GM12878 (cell line): ENCODE measurements around the gene GRIN2A. TPM values are rescaled to one million over a fixed set of nuclear protein-coding genes. Genes with fewer than 3 reads are reported as not detected.

Experiments
- ATAC-seq: fragments of 200-7000 bp; cut with Tn5 transposase; 3 replicates; pipeline ENCODE4 v1.9.1; 2020; ENCODE audit warnings: mild to moderate bottlenecking, moderate library complexity
- BruUV-seq: library from RNA; stranded (reverse); fragments of 400-500 nt; replicated peaks from 2 replicates; lab custom pipeline; 2021; lab: Mats Ljungman, UMichigan
- CTCF ChIA-PET: fragments of 300-600 bp; sonication (Branson Sonifier 250); formaldehyde crosslinking; extraction: SDS; loops from one replicate; lab custom pipeline; 2021; ENCODE audit warnings: inconsistent platforms; lab: Yijun Ruan, JAX
- POLR2A ChIA-PET: fragments of 350-600 bp; formaldehyde crosslinking; extraction: SDS; loops from one replicate; lab custom pipeline; 2021; ENCODE audit warnings: inconsistent platforms; lab: Charles Lee
- RAD21 ChIA-PET: fragments of 300-600 bp; sonication (Branson Sonifier 250); formaldehyde crosslinking; loops from one replicate; lab custom pipeline; 2023; ENCODE audit warnings: antibody characterized with exemption; ENCODE audit not compliant: unreplicated experiment; lab: Charles Lee
- SMC1A ChIA-PET: fragments of 300-600 bp; sonication (Branson Sonifier 250); formaldehyde crosslinking; loops from one replicate; lab custom pipeline; 2023; ENCODE audit not compliant: unreplicated experiment, uncharacterized antibody; lab: Charles Lee
- DNase-seq: peaks from one replicate; pipeline ENCODE4 v3.0.0-alpha.2; 2011; ENCODE audit warnings: low read depth, low spot score
- FAIRE-seq: peaks from 3 replicates; lab custom pipeline; 2011; peaks lifted over from hg19 to GRCh38; lab: Jason Lieb, UNC
- H2AFZ ChIP-seq: 2 replicates; pipeline ENCODE4 v1.6.0; 2011; ENCODE audit warnings: low read depth, low read length, control low read depth; ENCODE audit not compliant: control insufficient read depth
- H3K27ac ChIP-seq: 2 replicates; pipeline ENCODE4 v1.5.1; 2011; ENCODE audit warnings: control low read depth; ENCODE audit not compliant: control insufficient read depth, insufficient read depth
- H3K27me3 ChIP-seq, 2 experiments: replicated peaks in 1 of 2; 2 replicates each; pipeline versions ENCODE4 v1.6.0 to v1.6.1; 2011; ENCODE audit warnings: low read length in 1 of 2; ENCODE audit not compliant: control insufficient read depth in 2 of 2, insufficient read depth in 2 of 2
- H3K36me3 ChIP-seq, 2 experiments: 2 replicates each; pipeline ENCODE4 v1.5.1; 2011; ENCODE audit warnings: low read length in 1 of 2; ENCODE audit not compliant: control insufficient read depth in 2 of 2, insufficient read depth in 2 of 2
- H3K4me1 ChIP-seq: 2 replicates; pipeline ENCODE4 v1.6.1; 2011; ENCODE audit warnings: mild to moderate bottlenecking, low read length, moderate library complexity, mixed read lengths; ENCODE audit not compliant: control insufficient read depth, insufficient read depth
- H3K4me2 ChIP-seq: 2 replicates; pipeline ENCODE4 v1.6.0; 2011; ENCODE audit warnings: control low read depth; ENCODE audit not compliant: control insufficient read depth, insufficient read depth
- H3K4me3 ChIP-seq: fragments of 200-600 bp; sonication (generic); 2 replicates; pipeline ENCODE4 v1.5.1; 2016
- H3K79me2 ChIP-seq: 2 replicates; pipeline ENCODE4 v1.6.0; 2011; ENCODE audit warnings: low read length; ENCODE audit not compliant: control insufficient read depth, insufficient read depth
- H3K9ac ChIP-seq: 2 replicates; pipeline ENCODE4 v1.8.0; 2011; ENCODE audit warnings: low read length, control low read depth, mixed read lengths; ENCODE audit not compliant: control insufficient read depth, insufficient read depth
- H3K9me3 ChIP-seq: replicated peaks from 3 replicates; pipeline ENCODE4 v1.5.1; 2011; ENCODE audit warnings: mild to moderate bottlenecking, low read length; ENCODE audit not compliant: control insufficient read depth, insufficient read depth
- H4K20me1 ChIP-seq: 2 replicates; pipeline ENCODE4 v1.6.0; 2011; ENCODE audit not compliant: control insufficient read depth, insufficient read depth
- BRCA1 ChIP-seq: IDR thresholded peaks from 2 replicates; pipeline ENCODE4 v1.6.1; 2011; ENCODE audit warnings: low read depth, low read length, improper control_type of control experiment
- CREB1 ChIP-seq: IDR thresholded peaks from 2 replicates; pipeline ENCODE4 v1.6.1; 2012; ENCODE audit warnings: low read depth, mild to moderate bottlenecking, inconsistent platforms
- EGR1 ChIP-seq, 2 experiments: IDR thresholded peaks; 1 replicate in 1 of 2; 2 replicates in 1 of 2; pipeline ENCODE4 v1.6.1; 2011 to 2012; ENCODE audit warnings: low read depth in 2 of 2, low read length in 2 of 2, borderline replicate concordance in 1 of 2, mild to moderate bottlenecking in 1 of 2, moderate library complexity in 1 of 2
- EP300 ChIP-seq, 2 experiments: fragments of 150-350 bp in 1 of 2; IDR thresholded peaks; 2 replicates each; pipeline ENCODE4 v1.6.1; 2011 to 2012; ENCODE audit warnings: low read depth in 2 of 2, low read length in 2 of 2, borderline replicate concordance in 1 of 2, improper control_type of control experiment in 1 of 2, inconsistent platforms in 1 of 2; ENCODE audit not compliant: control insufficient read depth in 1 of 2
- FOXK2 ChIP-seq: fragments of 450-650 bp; IDR thresholded peaks from 2 replicates; pipeline ENCODE4 v1.6.1; 2017; ENCODE audit warnings: mild to moderate bottlenecking, moderate library complexity
- HCFC1 ChIP-seq: fragments of 150-350 bp; IDR thresholded peaks from 2 replicates; pipeline ENCODE4 v1.6.1; 2014; ENCODE audit warnings: low read length
- JUND ChIP-seq: IDR thresholded peaks from 2 replicates; pipeline ENCODE4 v1.6.1; 2012; ENCODE audit warnings: low read depth, mild to moderate bottlenecking, low read length, improper control_type of control experiment, moderate library complexity
- LARP7 ChIP-seq: fragments of 450-650 bp; IDR thresholded peaks from 2 replicates; pipeline ENCODE4 v1.6.1; 2017; ENCODE audit warnings: mild to moderate bottlenecking
- MYC ChIP-seq: IDR thresholded peaks from 2 replicates; pipeline ENCODE4 v1.6.1; 2011; ENCODE audit warnings: mild to moderate bottlenecking, low read length, moderate library complexity, inconsistent platforms; ENCODE audit not compliant: insufficient read depth, insufficient replicate concordance, insufficient read length, severe bottlenecking
- SMC3 ChIP-seq: IDR thresholded peaks from 2 replicates; pipeline ENCODE4 v1.6.1; 2011; ENCODE audit warnings: low read length, improper control_type of control experiment, borderline replicate concordance
- SREBF2 ChIP-seq: IDR thresholded peaks from 2 replicates; pipeline ENCODE4 v1.6.1; 2012; ENCODE audit warnings: mild to moderate bottlenecking, low read length
- ZNF274 ChIP-seq: IDR thresholded peaks from one replicate; pipeline ENCODE4 v1.8.0; 2011; ENCODE audit not compliant: insufficient read length, insufficient read depth
- ZSCAN29 ChIP-seq: fragments of 450-650 bp; IDR thresholded peaks from 2 replicates; pipeline ENCODE4 v1.6.1; 2017; ENCODE audit warnings: mild to moderate bottlenecking, moderate library complexity
- WGBS: methylation state at CpG from one replicate; pipeline ENCODE4 v1.1.6; 2016; ENCODE audit warnings: low lambda C conversion rate; ENCODE audit not compliant: insufficient replicate concordance, insufficient coverage; ENCODE audit errors: missing lambda C conversion rate; 5-methylcytosine and 5-hydroxymethylcytosine counted together
- in situ Hi-C: fragments of 300-500 bp; cut with MboI; formaldehyde crosslinking; loops from 9 replicates; pipeline ENCODE4 v1.14.3; 2018; ENCODE audit warnings: mixed read lengths
- intact Hi-C: fragments of 100-400 bp; cut with micrococcal nuclease; formaldehyde crosslinking; loops from one replicate; pipeline ENCODE4 v1.14.2; 2022; ENCODE audit not compliant: unreplicated experiment
- polyA plus RNA-seq, 11 experiments: library from polyadenylated mRNA; depleted of rRNA in 4 of 11; unstranded in 6 of 11; stranded (reverse) in 5 of 11; fragments of >200 nt; fragmentation: Nextera tagmentation in 4 of 11; fragmentation: Illumina TruSeq in 1 of 11; extraction: Ambion mirVana in 4 of 11; extraction: Trizol in 1 of 11; gene quantifications; 1 replicate in 1 of 11; 2 replicates in 10 of 11; pipeline versions ENCODE4 v1.2.1 to v1.2.3, GENCODE V29; 2011 to 2016; ENCODE audit warnings: inconsistent platforms in 2 of 11, missing spikeins in 2 of 11, low read depth in 1 of 11
- total RNA-seq, 4 experiments: library from RNA; depleted of rRNA in 3 of 4; stranded (reverse); fragments of >200 nt in 3 of 4; fragmentation: Illumina TruSeq in 1 of 4; extraction: Trizol in 1 of 4; gene quantifications; 2 replicates each; pipeline versions ENCODE4 v1.2.1 to v1.2.3, GENCODE V29; 2013 to 2021
- TF ChIP-seq, protein P1 (sequence below): fragments of 450-650 bp; IDR thresholded peaks from 2 replicates; pipeline ENCODE4 v1.6.1; 2017; ENCODE audit warnings: mild to moderate bottlenecking, moderate library complexity

Gene GRIN2A
- total and polyA plus RNA-seq, 10 of the 15 experiments (the other 5 are each of a cell fraction or from before 2014, with no cell fraction given): 2.4 to 13.3 (median 7.3) TPM

- no peak overlapping the region for H3K4me2 ChIP-seq
- no peaks in the 10 kb centered on the region for H3K79me2 ChIP-seq
- no peaks in the 10 kb centered on the region for H3K9me3 ChIP-seq
- no peak overlapping the region for H2AFZ ChIP-seq
- in situ Hi-C loops: no loop called here
- no peak overlapping the region for H3K27ac ChIP-seq
- FAIRE-seq: no peak
- DNase-seq: no peak
- intact Hi-C loops: no loop called here
- no peaks in the 10 kb centered on the region for H3K4me1 ChIP-seq
- no peaks in the 10 kb centered on the region for H4K20me1 ChIP-seq
- WGBS: 8% methylated on average over 6 of the region's 6 CpGs
- no TSS peak for BruUV-seq
- H3K9ac ChIP-seq: no peak overlapping the region
- no peak for TF ChIP-seq SREBF2
- TF ChIP-seq SMC3: no peak
- TF ChIP-seq CREB1: no peak
- no peak for TF ChIP-seq HCFC1
- TF ChIP-seq ZNF274: no peak
- no peak for ATAC-seq
- SMC1A ChIA-PET: interaction anchor here (0.6 to 1.5 kb wide), 2 partner anchors 56 to 168 kb away, joined by 3 read pairs; no protein-coding TSS in a partner anchor
- no peak overlapping the region for H3K4me3 ChIP-seq
- RAD21 ChIA-PET: no interaction called here
- POLR2A ChIA-PET: no interaction called here
- H3K27me3 ChIP-seq: peaks cover 0 to 3% of the 10 kb centered on the region in 2 experiments; a peak in 1 of 4 replicates
- CTCF ChIA-PET: no interaction called here
- no peaks in the 10 kb centered on the region for H3K36me3 ChIP-seq
Measured at GRCh38 chr16:9706217-9706836, 475.9 kb downstream of the GRIN2A start.

GRCh38 chr16:9703731-9704130 is 478.5 kb downstream of the GRIN2A start:
- Histone ChIP-seq H4K20me1 (no peaks in the 10 kb centered on the region), H3K27ac (no peak overlapping the region), H3K27me3 (no peaks in the 10 kb centered on the region), H3K4me1 (no peaks in the 10 kb centered on the region), H2AFZ (no peak overlapping the region), H3K79me2 (no peaks in the 10 kb centered on the region), H3K4me3 (no peak overlapping the region), H3K36me3 (no peaks in the 10 kb centered on the region), H3K9me3 (no peaks in the 10 kb centered on the region), H3K4me2 (no peak overlapping the region), H3K9ac (no peak overlapping the region)
- in situ Hi-C loops: no loop called here
- RAD21 ChIA-PET: no interaction called here
- POLR2A ChIA-PET: no interaction called here
- DNase-seq (no peak), ATAC-seq (no peak), FAIRE-seq (peak; percentile 31)
- BruUV-seq: no TSS peak
- CTCF ChIA-PET: no interaction called here
- no peak for TF ChIP-seq LARP7
- TF ChIP-seq, protein P1, sequence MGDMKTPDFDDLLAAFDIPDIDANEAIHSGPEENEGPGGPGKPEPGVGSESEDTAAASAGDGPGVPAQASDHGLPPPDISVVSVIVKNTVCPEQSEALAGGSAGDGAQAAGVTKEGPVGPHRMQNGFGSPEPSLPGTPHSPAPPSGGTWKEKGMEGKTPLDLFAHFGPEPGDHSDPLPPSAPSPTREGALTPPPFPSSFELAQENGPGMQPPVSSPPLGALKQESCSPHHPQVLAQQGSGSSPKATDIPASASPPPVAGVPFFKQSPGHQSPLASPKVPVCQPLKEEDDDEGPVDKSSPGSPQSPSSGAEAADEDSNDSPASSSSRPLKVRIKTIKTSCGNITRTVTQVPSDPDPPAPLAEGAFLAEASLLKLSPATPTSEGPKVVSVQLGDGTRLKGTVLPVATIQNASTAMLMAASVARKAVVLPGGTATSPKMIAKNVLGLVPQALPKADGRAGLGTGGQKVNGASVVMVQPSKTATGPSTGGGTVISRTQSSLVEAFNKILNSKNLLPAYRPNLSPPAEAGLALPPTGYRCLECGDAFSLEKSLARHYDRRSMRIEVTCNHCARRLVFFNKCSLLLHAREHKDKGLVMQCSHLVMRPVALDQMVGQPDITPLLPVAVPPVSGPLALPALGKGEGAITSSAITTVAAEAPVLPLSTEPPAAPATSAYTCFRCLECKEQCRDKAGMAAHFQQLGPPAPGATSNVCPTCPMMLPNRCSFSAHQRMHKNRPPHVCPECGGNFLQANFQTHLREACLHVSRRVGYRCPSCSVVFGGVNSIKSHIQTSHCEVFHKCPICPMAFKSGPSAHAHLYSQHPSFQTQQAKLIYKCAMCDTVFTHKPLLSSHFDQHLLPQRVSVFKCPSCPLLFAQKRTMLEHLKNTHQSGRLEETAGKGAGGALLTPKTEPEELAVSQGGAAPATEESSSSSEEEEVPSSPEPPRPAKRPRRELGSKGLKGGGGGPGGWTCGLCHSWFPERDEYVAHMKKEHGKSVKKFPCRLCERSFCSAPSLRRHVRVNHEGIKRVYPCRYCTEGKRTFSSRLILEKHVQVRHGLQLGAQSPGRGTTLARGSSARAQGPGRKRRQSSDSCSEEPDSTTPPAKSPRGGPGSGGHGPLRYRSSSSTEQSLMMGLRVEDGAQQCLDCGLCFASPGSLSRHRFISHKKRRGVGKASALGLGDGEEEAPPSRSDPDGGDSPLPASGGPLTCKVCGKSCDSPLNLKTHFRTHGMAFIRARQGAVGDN: no peak
- no peak for TF ChIP-seq MYC
- TF ChIP-seq BRCA1: no peak
- no peak for TF ChIP-seq SMC3
- TF ChIP-seq EP300 (IDR thresholded peaks at IDR 0.05; ENCODE audit: borderline replicate concordance in 1 of 2, control insufficient read depth in 1 of 2, low read depth in 2 of 2, low read length in 2 of 2): no peak
- TF ChIP-seq ZSCAN29: no peak
- no peak for TF ChIP-seq JUND
- TF ChIP-seq FOXK2: no peak
- TF ChIP-seq EGR1 (IDR thresholded peaks at IDR 0.05; ENCODE audit: borderline replicate concordance in 1 of 2, low read depth in 2 of 2, low read length in 2 of 2): no peak
- intact Hi-C loops: no loop called here
- SMC1A ChIA-PET: no interaction called here
- WGBS: 80% methylated on average over 1 of the region's 1 CpG
